HG02840 (cell line): Measurements from ENCODE around the gene LDB1.

ENCODE experiments used
- ATAC-seq: cut with Tn5 transposase; IDR thresholded peaks from one replicate; pipeline ENCODE4 v1.9.1; 2021; ENCODE audit warnings: mild to moderate bottlenecking, moderate library complexity, moderate number of reproducible peaks; ENCODE audit not compliant: unreplicated experiment, low FRiP score

Gene LDB1, protein sequence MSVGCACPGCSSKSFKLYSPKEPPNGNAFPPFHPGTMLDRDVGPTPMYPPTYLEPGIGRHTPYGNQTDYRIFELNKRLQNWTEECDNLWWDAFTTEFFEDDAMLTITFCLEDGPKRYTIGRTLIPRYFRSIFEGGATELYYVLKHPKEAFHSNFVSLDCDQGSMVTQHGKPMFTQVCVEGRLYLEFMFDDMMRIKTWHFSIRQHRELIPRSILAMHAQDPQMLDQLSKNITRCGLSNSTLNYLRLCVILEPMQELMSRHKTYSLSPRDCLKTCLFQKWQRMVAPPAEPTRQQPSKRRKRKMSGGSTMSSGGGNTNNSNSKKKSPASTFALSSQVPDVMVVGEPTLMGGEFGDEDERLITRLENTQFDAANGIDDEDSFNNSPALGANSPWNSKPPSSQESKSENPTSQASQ

DNA sequence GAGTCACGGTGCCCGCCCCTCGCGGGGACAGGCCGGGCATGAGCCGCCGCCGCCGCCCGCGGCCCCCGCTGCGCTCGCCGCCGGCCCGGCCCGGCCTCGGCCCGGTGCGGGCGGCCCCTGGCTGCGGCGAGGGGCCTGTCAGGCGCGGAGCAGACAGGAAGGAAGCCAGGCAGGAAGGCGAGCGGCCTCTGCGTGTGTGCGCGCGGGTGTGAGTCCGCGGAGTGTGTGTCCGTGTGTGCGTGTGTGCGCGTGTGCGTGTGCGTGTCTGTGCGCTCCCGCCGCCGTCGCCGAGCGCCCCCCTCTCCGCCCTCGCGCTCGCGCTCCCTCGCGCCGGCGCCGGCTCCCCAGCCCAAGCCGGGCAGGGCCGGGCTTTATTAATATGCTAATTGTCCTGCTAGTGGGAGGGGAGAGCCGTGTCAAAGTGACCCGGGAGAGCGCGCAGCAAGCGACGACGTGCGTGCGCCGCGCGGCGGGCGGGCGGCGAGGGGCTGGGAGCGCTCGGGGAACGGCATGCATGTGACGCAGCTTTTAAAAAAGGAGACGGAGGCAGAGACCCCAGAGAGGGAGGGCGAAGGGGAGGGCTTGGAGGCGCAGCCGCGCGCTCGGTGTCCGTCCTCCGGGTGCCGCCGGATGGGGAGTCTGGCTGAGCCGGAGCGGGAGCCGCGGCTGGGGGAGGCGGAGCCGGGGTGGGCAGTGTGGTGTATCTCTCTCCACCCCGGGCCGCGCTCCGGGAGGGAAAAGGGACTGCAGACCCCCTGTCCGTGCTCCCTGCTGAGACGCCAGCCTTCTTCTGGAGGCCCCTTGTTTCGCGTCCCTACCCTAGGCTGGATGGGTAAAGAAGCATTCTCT is at the start of gene LDB1:
TSS of gene LDB1 (minus strand) at position 227 of the 849 bp plus-strand sequence. CDS start 258 bp downstream, outside the sequence.
- ATAC-seq = peak; percentile 62

DNA sequence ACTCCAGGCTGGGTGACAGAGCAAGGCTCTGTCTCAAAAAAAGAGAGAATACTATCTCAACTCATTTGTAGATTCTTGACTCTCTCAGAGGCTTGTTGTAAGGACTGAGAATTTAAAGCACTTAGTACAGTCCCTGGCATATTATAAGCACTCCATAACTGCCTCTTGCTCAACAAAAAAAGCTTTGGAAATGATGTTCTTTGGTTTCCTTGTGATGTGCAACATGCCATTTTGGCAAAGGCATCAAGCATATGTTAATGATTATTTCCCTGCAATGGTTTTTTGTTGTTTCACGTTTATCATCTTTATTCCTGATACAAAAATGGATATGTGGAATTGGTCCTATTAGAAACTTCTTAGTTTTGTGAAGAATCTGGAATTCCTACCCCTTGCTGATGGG is 47.7 kb upstream of the LDB1 start:
- ATAC-seq = no peak

DNA sequence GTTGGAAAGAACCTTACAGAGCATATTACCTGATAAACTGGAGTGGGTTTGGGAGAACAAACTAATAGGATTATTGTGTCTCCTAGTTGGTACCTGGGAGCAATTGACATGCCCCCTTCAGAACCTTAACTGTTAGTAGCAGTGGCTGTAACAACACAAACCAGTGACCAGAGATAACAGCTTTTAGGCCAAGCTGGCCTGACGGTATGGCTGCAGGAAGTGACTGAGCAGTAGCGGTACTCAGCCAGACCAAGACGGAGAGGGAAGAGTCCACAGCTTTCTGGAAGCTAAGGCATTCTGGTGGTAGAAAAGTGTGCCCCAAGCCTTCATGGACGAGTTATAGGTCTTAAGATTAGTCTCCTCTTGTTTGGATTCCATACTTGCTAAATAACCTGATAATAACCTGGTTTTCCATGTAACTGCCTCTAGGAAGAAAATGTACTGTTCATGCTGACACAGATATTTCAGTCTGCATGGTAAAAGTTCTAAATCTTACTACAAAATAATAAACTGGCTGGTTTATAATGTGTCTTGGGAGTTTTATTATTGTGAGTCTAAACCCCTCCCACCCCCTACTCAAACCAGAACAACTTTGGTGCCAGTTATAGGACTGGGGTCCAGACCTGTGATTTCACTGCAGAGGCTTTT is 43.3 kb upstream of the LDB1 start:
- no peak for ATAC-seq

DNA sequence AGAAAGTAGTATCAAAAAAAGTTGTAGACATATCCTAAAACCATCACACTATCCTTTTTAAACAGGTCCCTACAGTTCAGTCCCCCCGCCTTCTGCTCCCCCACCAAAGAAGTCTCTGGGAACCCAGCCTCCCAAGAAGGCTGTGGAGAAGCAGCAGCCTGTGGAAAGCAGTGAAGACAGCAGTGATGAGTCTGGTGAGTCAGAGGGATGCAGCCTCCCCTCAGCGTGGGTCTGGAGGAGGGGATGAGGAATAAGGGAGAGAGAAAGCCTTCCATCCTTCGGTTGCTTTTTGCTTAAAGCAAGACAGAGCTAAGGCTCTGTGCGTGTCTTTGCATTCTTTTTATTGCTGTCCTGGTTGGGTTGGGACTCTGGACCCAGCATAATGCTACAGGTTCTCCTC is 39.7 kb upstream of the LDB1 start:
- ATAC-seq = no peak

DNA sequence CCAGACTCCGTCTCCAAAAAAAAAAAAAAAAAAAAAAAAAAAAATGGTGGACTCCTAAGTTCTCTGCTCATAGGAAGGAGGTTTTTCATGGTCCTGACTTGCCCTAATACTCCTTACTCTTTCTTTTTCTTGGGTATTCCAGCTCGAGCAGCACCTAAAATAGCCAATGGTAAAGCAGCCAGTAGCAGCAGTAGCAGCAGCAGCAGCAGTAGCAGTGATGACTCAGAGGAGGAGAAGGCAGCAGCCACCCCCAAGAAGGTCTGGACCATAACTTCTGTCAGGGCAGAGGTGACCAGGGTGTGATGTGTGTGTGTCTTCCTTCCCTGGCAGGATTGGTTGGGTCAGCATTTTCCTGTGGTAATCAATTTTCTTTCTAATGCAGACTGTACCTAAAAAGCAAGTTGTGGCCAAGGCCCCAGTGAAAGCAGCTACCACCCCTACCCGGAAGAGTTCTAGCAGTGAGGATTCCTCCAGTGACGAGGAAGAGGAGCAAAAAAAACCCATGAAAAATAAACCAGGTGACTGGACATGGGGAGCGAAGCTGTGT is 39.0 kb upstream of the LDB1 start:
- ATAC-seq = no peak

DNA sequence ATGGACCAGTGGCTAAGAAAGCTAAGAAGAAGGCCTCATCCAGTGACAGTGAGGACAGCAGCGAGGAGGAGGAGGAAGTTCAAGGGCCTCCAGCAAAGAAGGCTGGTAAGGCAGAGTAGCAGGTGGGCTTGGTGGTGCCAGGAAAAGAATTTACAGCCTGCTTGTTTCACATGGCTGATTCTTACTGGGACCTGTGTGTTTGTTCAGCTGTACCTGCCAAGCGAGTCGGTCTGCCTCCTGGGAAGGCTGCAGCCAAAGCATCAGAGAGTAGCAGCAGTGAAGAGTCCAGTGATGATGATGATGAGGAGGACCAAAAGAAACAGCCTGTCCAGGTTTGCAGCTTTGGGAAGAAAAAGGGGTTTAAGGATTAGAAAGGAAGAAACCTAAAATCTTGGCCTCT is 37.1 kb upstream of the LDB1 start:
- ATAC-seq = no peak

DNA sequence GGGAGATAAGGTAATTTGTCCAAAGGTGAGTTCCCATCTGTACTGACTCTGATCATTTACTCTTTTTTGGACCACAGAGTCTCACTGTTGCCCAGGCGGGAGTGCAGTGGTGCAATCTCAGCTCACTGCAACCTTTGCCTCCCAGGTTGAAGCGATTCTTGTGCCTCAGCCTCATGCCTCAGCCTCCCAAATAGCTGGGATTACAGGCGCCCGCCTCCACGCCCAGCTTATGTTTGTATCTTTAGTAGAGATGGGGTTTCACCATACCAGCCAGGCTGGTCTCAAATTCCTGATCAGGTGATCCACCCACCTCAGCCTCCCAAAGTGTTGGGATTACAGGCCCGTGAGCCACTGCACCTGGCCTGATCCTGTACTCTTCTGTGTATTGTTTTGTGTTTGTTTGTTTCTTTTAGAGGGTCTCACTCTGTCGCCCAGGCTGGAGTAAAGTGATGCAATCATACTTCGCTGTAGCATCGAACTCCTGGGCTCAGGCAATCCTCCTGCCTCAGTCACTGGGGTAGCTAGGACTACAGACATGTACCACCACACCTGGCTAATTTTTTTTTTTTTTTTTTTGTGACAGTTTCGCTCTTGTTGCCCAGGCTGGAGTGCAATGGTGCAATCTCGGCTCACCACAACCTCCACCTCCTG is 34.4 kb upstream of the LDB1 start:
- no peak for ATAC-seq

DNA sequence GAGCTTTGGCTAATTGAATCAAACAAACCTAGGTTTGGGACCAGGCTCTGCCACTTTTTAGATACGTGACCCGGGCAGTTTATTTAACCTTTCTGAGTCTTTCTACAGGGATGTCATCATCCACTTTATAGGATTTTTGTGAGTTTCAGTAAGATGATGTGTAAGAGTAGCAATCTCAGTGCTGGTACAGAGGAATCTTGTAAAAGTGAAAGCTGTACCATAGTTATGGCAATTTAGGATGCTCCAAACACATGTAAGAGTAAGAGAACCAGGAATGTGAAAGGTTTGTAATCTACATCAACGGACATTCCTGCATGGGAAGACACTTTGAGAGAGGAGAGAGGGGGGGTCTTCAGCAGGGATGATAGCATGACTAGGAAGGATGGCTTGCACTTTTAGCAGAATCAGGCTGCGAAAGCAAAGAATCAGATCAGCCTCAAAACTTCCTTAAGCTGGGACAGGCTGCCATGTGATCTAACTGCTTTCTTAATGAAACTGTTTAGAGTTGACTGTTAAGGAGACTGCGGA is 33.0 kb upstream of the LDB1 start:
- no peak for ATAC-seq

DNA sequence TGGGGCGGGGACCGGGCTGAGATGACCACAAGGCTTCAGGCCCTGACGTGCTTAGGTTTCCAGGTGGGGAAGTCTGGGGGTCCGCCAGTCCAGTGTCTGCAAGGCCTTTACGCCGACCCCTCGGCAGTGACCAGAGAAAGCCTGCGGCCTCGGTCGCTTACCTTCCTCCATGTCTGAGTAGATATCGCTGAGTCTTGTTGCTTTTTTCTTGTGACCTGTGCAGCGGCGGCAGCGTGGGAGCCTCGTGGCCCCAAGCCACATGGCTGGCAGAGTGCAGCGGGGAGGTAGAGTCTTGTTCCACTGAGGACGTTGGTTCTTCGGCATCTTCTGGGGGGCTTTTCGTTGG is 32.4 kb upstream of the LDB1 start:
- peak; percentile 5 for ATAC-seq

DNA sequence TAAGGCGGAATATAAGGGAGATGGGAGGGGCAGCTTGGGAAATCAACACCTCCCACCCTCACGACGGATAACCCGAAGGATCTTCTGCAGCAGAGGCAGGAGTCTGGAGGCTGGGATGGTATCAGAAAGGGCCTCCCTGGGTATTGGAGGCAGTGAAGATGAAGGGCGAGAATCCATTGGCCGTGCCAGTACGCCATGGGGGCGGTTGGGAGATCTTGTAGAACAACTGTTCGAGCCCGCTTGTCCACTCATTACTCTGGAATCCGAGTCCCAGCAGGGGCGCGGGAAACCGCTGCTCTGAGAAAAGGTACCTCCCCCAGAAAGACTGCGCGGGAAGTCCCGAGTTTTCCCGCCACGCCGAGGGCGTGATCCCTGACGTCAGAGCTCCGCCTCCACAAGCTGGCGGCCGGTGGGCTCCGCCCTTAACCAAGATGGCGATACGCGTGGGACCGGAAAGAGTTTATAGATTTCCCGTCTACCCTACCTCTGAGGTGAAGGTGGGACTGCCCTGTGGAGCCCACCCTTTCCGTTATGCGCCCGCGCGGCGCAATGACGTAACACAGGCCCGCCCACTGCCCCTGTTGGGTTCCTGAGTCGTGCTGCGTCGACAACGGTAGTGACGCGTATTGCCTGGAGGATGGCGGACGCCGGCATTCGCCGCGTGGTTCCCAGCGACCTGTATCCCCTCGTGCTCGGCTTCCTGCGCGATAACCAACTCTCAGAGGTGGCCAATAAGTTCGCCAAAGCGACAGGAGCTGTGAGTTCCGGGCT is 31.8 kb upstream of the LDB1 start, which contains the start of gene NOLC1:
TSS of gene NOLC1 (plus strand) at position 616 of the 771 bp plus-strand sequence. CDS start at position 638, 22 bp downstream.
- ATAC-seq = peak; percentile 95

DNA sequence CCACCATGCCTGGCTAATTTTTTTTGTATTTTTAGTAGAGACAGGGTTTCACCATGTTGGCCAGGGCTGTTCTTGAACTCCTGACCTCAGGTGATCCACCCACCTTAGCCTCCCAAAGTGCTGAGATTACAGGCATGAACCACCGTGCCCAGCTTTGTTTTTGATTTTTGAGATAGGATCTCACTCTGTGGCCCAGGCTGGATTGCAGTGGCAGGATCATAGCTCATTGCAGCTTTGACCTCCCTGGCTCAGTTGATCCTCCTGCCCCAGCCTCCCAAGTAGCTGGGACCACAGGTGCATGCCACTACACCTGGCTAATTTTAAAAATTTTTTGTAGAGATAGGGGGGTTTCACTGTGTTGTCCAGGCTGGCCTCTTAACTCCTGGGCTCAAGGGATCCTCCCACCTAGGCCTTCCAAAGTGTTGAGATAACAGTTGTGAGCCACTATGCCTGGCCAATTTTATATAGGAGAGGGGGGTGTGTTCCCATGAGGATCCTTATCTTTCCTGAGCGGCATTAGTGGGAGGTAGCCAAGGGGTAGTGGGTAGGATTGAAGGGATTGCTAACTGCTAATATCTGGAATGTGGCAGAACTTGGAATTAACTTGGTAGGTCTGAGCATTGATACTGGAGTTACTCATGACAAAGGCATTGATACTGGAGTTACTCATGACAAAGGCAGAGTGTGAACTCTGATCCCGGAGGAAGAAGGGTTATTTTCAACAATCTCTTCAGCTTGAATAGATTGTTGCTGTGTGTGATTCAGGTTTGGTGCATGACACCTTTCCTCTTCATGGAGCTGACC is 31.0 kb upstream of the LDB1 start:
- ATAC-seq = no peak

DNA sequence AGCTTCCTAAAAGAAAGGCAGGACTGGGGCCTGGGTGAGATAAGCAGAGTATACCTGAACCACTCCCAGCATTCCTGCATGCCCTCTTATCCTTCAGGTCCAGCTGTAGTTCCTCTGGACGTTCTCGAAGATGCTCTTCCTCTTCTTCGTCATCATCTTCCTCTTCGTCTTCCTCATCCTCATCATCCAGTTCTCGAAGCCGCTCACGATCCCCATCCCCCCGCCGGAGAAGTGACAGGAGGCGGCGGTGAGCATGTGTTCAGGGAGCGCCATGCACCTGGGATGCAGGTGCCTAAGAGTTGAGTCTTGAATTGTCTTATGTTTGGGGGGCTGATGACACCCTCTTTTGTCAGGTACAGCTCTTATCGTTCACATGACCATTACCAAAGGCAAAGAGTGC is 28.1 kb upstream of the LDB1 start:
- no peak for ATAC-seq

DNA sequence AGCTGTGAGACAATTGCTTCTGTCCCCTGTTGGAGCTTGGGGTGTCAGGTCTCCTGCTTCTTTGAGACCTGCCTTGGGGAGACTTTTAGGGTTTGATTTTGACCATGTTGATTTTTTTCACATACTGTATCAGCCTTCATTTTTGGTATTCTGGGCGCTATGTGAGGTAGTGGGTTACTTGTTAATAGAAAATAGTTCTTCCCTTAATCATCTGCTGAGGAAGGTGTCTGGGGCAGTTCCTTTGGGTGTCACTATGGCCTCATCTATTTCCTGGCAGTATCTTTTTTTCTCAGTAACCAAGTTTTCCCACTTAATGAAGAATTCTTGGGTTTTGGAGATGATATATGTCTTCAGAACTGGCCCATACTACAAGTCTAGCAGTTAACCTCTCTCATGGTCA is 27.4 kb upstream of the LDB1 start:
- ATAC-seq = no peak

DNA sequence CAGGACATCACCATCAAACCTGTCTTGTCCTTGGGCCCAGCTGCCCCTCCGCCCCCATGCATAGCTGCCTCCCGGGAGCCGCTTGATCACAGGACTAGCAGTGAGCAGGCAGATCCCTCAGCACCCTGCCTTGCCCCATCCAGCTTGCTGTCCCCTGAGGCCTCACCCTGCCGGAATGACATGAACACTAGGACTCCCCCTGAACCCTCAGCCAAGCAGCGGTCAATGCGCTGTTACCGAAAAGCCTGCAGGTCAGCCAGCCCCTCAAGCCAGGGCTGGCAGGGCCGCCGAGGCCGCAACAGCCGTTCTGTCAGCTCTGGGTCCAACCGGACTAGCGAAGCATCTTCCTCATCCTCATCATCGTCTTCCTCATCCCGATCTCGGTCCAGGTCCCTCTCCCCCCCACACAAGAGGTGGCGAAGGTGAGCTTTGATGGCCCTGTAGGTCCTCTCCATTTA is 26.8 kb upstream of the LDB1 start:
- no peak for ATAC-seq

DNA sequence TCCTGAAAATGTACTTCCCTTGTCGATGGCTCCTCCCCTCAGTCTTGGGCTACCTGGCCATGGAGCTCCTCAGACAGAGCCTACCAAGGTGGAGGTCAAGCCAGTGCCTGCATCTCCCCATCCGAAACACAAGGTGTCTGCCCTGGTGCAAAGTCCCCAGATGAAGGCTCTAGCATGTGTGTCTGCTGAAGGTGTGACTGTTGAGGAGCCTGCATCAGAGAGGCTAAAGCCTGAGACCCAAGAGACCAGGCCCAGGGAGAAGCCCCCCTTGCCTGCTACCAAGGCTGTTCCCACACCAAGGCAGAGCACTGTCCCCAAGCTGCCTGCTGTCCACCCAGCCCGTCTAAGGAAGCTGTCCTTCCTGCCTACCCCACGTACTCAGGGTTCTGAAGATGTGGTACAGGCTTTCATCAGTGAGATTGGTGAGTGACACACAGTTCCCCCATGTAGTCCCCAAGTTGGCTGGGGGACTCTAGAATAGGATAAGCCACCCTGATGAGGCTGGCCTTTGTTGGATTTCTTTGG is 21.5 kb upstream of the LDB1 start:
- ATAC-seq = no peak

DNA sequence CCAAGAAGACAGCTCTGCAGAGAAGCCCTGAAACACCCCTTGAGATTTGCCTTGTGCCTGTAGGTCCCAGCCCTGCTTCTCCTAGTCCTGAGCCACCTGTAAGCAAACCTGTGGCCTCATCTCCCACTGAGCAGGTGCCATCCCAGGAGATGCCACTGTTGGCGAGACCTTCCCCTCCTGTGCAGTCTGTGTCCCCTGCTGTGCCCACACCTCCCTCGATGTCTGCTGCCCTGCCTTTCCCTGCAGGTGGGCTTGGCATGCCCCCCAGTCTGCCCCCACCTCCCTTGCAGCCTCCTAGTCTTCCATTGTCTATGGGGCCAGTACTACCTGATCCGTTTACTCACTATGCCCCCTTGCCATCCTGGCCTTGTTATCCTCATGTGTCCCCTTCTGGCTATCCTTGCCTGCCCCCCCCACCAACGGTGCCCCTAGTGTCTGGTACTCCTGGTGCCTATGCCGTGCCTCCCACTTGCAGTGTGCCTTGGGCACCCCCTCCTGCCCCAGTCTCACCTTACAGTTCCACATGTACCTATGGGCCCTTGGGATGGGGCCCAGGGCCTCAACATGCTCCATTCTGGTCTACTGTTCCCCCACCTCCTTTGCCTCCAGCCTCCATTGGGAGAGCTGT is 20.9 kb upstream of the LDB1 start:
- no peak for ATAC-seq

DNA sequence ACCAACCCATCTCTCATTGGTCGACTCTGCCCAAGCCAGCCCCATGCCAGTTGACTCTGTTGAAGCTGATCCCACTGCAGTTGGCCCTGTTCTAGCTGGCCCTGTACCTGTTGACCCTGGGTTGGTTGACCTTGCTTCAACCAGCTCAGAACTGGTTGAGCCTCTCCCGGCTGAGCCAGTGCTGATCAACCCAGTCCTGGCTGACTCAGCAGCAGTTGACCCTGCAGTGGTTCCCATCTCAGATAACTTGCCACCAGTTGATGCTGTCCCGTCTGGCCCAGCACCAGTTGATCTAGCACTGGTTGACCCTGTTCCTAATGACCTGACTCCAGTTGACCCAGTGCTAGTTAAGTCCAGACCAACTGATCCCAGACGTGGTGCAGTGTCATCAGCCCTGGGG is 20.1 kb upstream of the LDB1 start:
- no peak for ATAC-seq
